Left ventricle myocardium inferior (tissue), 1 donor: ENCODE data around the gene ERMP1. TPM values are rescaled to one million over a fixed set of nuclear protein-coding genes. Genes with fewer than 3 reads are reported as not detected.
A peak's percentile ranks its signal among the peaks of the same experiment; 100 is the strongest.

ENCODE experiments used
- DNase-seq: peaks from one replicate; pipeline ENCODE4 v3.0.0-alpha.2; 2020
- H3K27ac ChIP-seq: fragments of 200-600 bp; replicated peaks from 2 replicates; pipeline ENCODE4 v1.8.0; 2021
- H3K27me3 ChIP-seq: fragments of 200-600 bp; 2 replicates; pipeline ENCODE4 v1.8.0; 2021; ENCODE audit warnings: low read depth
- H3K36me3 ChIP-seq: fragments of 200-600 bp; 2 replicates; pipeline ENCODE4 v1.8.0; 2021
- H3K4me1 ChIP-seq: fragments of 200-600 bp; 2 replicates; pipeline ENCODE4 v1.8.0; 2021
- H3K4me3 ChIP-seq: fragments of 200-600 bp; 2 replicates; pipeline ENCODE4 v1.8.0; 2021; ENCODE audit warnings: mild to moderate bottlenecking, moderate library complexity
- H3K9me3 ChIP-seq: fragments of 200-600 bp; replicated peaks from 2 replicates; pipeline ENCODE4 v1.8.0; 2021
- intact Hi-C: fragments of 100-400 bp; cut with micrococcal nuclease; formaldehyde crosslinking; loops from one replicate; pipeline ENCODE4 v1.11.0; 2022
- total RNA-seq: library from RNA; stranded (reverse); fragmentation: NEBNext Ultra II Directional; extraction: Animal tissue kit (Norgen Biotek cat#: 25700); gene quantifications from one replicate; pipeline ENCODE4 v1.2.1, GENCODE V29; 2021
- TF ChIP-seq, protein P1 (sequence below): fragments of 200-600 bp; IDR thresholded peaks from 2 replicates; pipeline ENCODE4 v1.8.0; 2021; ENCODE audit warnings: antibody characterized with exemption, mild to moderate bottlenecking, borderline replicate concordance
- donor health status: DM: no; HTN: yes; CAD: no; lungs with severe emphysema.

Gene ERMP1
- total RNA-seq, 1 donor from 2014 or later: 23.9 TPM

DNA sequence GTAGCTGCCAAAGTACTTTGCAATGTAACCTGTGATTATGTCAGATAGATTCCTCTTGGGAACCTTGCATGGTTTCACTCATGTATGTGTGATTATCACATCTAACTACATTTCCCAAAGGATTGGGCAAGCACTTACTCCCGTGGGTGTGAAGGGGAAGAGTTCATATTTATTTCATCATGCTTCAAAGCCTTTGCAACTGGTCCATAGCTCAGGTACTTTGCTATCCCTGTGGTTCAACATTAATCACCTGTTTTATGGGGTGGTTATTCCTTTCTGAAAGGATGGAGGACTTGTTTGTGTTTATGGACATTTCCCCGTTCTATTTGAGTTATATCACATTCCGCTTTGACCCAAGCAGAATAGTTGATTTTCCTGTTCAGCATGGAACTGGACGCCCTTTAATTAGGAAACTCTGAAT lies 13.6 kb upstream of the ERMP1 start:
- H3K27ac ChIP-seq: no peak overlapping the region
- DNase-seq: no peak
- no peaks in the 10 kb centered on the region for H3K4me1 ChIP-seq
- H3K27me3 ChIP-seq: no peaks in the 10 kb centered on the region
- intact Hi-C loops: no loop called here
- TF ChIP-seq, protein P1, sequence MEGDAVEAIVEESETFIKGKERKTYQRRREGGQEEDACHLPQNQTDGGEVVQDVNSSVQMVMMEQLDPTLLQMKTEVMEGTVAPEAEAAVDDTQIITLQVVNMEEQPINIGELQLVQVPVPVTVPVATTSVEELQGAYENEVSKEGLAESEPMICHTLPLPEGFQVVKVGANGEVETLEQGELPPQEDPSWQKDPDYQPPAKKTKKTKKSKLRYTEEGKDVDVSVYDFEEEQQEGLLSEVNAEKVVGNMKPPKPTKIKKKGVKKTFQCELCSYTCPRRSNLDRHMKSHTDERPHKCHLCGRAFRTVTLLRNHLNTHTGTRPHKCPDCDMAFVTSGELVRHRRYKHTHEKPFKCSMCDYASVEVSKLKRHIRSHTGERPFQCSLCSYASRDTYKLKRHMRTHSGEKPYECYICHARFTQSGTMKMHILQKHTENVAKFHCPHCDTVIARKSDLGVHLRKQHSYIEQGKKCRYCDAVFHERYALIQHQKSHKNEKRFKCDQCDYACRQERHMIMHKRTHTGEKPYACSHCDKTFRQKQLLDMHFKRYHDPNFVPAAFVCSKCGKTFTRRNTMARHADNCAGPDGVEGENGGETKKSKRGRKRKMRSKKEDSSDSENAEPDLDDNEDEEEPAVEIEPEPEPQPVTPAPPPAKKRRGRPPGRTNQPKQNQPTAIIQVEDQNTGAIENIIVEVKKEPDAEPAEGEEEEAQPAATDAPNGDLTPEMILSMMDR: no peak
- H3K4me3 ChIP-seq: no peak overlapping the region
- no peaks in the 10 kb centered on the region for H3K9me3 ChIP-seq
- H3K36me3 ChIP-seq: peaks cover 2% of the 10 kb centered on the region

DNA sequence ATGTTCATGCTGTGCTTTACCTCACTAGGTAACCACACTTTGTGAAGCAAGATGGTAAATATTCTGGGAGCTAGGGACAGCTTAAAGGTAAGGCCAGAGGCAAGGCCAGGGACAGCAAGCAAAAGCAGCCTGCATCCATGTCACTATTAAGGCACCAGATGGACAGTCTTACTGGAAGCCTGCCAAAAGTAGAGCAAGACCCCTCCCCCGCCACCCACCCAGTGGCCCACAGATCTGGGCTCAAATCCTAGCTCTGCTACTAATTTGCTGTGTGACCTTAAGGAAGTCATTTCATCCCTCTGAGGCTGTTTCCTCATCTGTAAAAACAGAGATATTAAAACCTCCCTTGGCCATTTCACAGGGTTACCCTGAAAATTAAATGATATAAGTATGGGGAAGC lies 13.2 kb upstream of the ERMP1 start:
- Histone ChIP-seq H3K27ac (no peak overlapping the region), H3K27me3 (no peaks in the 10 kb centered on the region), H3K4me1 (no peaks in the 10 kb centered on the region), H3K9me3 (no peaks in the 10 kb centered on the region), H3K36me3 (peaks cover 4% of the 10 kb centered on the region), H3K4me3 (no peak overlapping the region)
- intact Hi-C loops: no loop called here
- TF ChIP-seq, protein P1: no peak
- no peak for DNase-seq

DNA sequence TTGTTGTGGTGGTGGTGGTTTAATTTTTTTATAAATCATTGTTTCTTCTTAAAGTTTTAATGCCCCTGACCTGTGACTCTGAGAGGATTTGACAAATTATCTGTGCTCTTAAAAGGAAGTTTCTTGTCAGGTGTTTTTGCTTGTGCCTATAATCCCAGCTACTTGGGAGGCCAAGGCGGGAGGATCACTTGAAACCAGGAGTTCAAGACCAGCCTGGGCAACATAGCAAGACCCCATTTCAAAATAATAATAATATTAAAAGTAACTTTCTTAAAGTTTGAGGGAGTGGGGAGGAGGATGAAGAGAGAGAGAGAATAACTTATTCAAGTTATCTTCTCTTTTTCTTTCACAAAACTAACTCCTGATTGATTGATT lies 12.2 kb upstream of the ERMP1 start:
- no peak overlapping the region for H3K27ac ChIP-seq
- no peaks in the 10 kb centered on the region for H3K4me1 ChIP-seq
- H3K9me3 ChIP-seq: no peaks in the 10 kb centered on the region
- TF ChIP-seq, protein P1: no peak
- no peak for DNase-seq
- H3K4me3 ChIP-seq: no peak overlapping the region
- H3K27me3 ChIP-seq: no peaks in the 10 kb centered on the region
- intact Hi-C loops: no loop called here
- peaks cover 4% of the 10 kb centered on the region for H3K36me3 ChIP-seq

DNA sequence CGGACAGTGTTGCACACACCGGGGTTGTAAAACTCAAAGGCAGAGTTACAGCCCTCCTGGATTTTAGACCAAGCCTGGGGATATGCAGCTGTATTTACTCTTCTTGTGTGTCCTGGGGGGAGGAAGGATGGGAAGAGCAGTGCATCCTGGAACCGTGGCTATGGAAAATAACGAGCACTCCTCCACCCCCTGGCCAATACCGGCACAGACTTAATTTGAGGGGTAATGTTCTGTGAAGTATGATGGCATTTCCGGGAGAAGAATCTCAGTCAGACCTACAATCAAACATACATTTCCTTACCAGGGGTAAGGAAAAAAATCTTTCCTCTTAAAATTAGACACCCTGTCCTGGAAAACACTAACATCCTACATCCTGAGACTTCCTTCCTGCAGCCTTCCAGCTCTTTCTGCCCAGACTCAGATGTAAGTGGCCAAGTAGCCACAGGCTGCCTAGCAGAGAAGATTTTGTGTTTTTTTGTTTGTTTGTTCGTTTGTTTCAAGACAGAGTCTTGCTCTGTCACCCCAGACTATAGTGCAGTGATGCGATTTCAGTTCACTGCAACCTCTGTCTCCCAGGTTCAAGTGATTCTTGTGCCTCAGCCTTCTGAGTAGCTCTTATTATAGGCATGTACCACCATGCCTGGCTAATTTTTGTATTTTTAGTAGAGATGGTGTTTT lies 11.0 kb upstream of the ERMP1 start:
- Histone ChIP-seq H3K27ac (peak overlapping the region; percentile 12), H3K4me3 (no peak overlapping the region), H3K36me3 (peaks cover 4% of the 10 kb centered on the region), H3K9me3 (no peaks in the 10 kb centered on the region), H3K4me1 (peaks cover 6% of the 10 kb centered on the region), H3K27me3 (no peaks in the 10 kb centered on the region)
- DNase-seq: no peak
- TF ChIP-seq, protein P1: no peak
- intact Hi-C loops: no loop called here

DNA sequence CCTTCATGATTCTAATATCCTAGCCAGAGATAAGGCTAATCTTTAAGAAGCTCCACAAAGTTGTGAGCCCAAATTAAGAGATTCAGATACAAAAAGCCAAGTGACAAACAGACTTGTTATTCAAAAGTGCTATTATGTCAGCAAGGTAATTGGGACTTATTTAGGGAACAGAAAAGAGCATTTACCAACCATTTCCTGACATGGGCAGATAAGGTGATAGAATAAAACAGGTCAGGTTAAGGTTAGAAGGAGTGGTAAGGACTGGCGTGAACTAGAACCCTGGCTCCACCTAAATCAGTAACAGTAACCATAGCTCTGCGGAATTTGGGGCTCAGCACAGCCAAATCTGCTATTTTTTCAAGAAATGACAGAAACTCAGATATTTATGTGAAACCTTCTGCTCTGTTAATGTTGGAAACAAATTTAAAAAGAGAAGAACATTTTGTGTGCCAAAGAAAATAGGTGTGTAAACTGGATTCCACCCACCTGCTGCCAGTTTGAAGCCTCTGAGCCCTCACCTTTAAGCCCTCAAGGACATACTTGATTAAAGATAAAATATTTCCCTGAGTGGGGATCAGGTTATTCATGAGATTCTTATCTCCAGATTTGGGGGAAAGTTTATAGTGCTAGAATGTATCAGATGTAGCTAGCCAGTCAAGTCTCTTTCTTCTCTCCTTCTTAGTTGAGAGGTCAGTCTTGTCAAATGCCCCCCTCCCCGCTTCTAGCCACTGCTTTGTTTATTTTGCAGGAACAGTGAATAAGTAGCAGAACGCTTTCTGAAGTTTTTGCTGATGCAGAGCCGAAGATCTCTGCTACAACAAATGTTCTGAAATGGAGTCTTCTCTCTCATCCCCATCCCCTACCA lies 10.2 kb upstream of the ERMP1 start:
- TF ChIP-seq, protein P1: no peak
- Histone ChIP-seq H3K9me3 (no peaks in the 10 kb centered on the region), H3K27me3 (no peaks in the 10 kb centered on the region), H3K27ac (peak overlapping the region; percentile 12), H3K4me1 (peaks cover 6% of the 10 kb centered on the region), H3K4me3 (no peak overlapping the region), H3K36me3 (peaks cover 4% of the 10 kb centered on the region)
- DNase-seq: no peak
- intact Hi-C loops: no loop called here
